Chondrocyte (in vitro differentiated cells): ENCODE measurements around the gene SERINC5. TPM values are rescaled to one million over a fixed set of nuclear protein-coding genes. Genes with fewer than 3 reads are reported as not detected.

ENCODE experiments used
- DNase-seq: peaks from one replicate; pipeline ENCODE4 v3.0.0; 2021; ENCODE audit warnings: mixed read lengths, low spot score
- H3K27ac Mint-ChIP-seq: one replicate; pipeline ENCODE4 v1.8.0; 2021; ENCODE audit warnings: mild to moderate bottlenecking, moderate library complexity, mixed read lengths; ENCODE audit not compliant: unreplicated experiment
- H3K27me3 Mint-ChIP-seq: 2 replicates; pipeline ENCODE4 v1.8.0; 2021; ENCODE audit warnings: low read depth, mixed read lengths
- H3K36me3 Mint-ChIP-seq: 2 replicates; pipeline ENCODE4 v1.8.0; 2021; ENCODE audit warnings: low read depth, mixed read lengths
- H3K4me1 Mint-ChIP-seq: 2 replicates; pipeline ENCODE4 v1.8.0; 2021; ENCODE audit warnings: low read depth, mild to moderate bottlenecking, mixed read lengths
- H3K4me3 Mint-ChIP-seq: one replicate; pipeline ENCODE4 v1.8.0; 2021; ENCODE audit warnings: mild to moderate bottlenecking, moderate library complexity, mixed read lengths; ENCODE audit not compliant: unreplicated experiment
- H3K9me3 Mint-ChIP-seq: 2 replicates; pipeline ENCODE4 v1.8.0; 2021; ENCODE audit warnings: low read depth, mixed read lengths
- CTCF ChIP-seq: fragments of 200-600 bp; sonication (generic); IDR thresholded peaks from 2 replicates; pipeline ENCODE4 v1.5.0; 2021; ENCODE audit warnings: antibody characterized with exemption, mild to moderate bottlenecking, moderate library complexity
- total RNA-seq: library from RNA; stranded (reverse); gene quantifications from 3 replicates; pipeline ENCODE4 v1.2.1, GENCODE V29; 2021

The SERINC5 gene
- total RNA-seq, 1 donor from 2014 or later: 41.5 TPM

DNA sequence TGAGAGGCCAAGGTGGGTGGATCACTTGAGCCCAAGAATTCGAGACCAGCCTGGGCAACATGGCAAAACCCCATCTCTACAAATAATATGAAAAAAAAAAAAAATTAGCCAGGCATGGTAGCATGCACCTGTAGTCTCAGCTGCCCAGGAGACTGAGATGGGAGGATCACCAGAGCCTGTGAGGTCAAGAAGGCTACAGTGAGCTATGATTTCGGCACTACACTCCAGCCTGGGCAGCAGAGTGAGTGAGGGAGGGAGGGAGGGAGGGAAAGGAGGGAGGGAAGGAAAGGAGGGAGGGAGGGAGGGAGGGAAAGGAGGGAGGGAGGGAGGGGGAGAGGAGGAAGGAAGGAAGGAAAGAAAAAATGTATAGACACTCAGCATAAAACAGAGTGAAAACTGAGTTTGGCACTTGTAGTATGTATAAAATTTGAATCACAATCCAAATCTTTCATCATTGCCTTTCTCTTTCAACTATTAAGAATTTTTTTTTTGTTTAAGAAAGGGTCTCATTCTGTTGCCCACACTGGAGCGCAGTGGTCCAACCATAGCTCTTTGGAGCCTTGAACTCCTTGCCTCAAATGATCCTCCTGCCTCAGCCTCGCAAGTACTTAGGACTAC, 27.8 kb downstream of the SERINC5 start:
- Mint-ChIP-seq H3K4me3 (no peak overlapping the region), H3K27ac (no peak overlapping the region), H3K27me3 (no peaks in the 10 kb centered on the region), H3K36me3 (no peaks in the 10 kb centered on the region), H3K9me3 (no peaks in the 10 kb centered on the region), H3K4me1 (peaks cover 30% of the 10 kb centered on the region)
- TF ChIP-seq CTCF: no peak
- no peak for DNase-seq

DNA sequence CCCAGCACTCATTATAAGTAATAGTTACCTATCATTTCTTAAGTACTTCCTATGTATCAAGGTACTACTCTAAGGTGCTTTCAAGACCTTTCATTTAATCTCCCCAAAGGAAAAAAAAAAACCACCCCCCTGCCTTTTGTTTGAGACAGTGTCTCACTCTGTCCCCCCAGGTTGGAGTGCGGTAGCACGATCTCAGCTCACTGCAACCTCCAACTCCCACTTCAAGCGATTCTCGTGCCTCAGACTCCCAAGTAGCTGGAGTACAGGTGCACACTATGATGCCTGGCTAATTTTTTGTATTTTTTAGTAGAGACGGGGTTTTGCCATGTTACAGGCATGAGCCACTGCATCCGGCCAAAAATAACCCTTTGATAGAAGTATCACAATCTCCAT, 29.9 kb downstream of the SERINC5 start:
- Mint-ChIP-seq H3K9me3 (no peaks in the 10 kb centered on the region), H3K27ac (no peak overlapping the region), H3K4me3 (no peak overlapping the region), H3K4me1 (peaks cover 21% of the 10 kb centered on the region), H3K36me3 (no peaks in the 10 kb centered on the region), H3K27me3 (no peaks in the 10 kb centered on the region)
- no peak for TF ChIP-seq CTCF
- DNase-seq: no peak

DNA sequence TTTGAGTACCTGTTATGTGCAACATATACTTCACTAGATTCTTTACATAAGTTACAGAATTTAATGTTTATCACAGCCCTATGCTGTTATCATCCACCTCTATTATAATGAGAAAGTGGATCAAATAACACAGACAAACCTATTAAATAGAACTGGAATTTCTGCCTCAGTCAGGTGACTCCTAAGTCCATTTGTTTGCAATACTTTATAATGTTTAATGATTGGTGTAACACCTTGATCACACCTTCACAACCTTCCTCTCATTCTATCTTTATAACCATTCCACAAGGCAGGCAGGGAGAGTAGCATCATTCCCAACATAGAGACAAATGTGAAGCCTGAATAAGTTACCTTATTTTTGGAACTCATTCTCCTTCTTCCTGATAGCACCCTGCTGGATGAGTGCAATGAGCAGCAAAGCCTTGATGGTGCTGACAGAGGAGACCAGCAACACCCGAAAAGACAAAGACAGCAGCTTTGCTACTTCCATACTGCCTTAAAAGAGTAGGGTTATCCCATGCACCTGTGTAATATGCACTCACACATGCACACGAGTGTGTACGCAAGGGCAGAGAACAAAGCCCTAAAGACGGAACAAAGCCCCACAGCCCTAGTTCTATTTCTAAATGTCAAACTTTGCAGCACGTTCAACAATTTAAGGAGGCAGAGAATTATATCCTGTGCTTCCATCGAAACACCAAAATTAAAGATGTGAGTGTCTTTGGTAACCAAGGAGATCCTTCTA, 30.5 kb downstream of the SERINC5 start:
- no peaks in the 10 kb centered on the region for H3K27me3 Mint-ChIP-seq
- no peak for TF ChIP-seq CTCF
- H3K36me3 Mint-ChIP-seq: no peaks in the 10 kb centered on the region
- H3K4me3 Mint-ChIP-seq: no peak overlapping the region
- peaks cover 16% of the 10 kb centered on the region for H3K4me1 Mint-ChIP-seq
- DNase-seq: no peak
- H3K9me3 Mint-ChIP-seq: no peaks in the 10 kb centered on the region
- no peak overlapping the region for H3K27ac Mint-ChIP-seq

DNA sequence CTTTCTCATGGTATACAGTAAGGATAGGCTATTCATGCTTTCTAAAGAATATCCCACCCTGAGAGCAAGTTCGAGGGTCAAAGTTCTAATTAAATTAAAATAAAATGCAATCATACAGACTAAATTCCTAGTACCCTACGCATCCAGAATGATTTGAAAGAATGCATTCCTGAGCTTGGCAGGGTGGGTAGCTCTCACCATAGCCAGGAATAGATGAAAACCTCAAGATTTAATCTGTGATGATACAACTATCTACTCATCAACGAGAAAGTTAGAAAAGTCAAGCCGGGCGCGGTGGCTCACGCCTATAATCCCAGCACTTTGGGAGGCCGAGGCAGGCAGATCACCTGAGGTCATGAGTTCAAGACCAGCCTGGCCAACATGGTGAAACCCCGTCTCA, 32.3 kb downstream of the SERINC5 start:
- H3K9me3 Mint-ChIP-seq: no peaks in the 10 kb centered on the region
- H3K36me3 Mint-ChIP-seq: no peaks in the 10 kb centered on the region

More for the DNA sequence above, 32.3 kb downstream of the SERINC5 start:
- Mint-ChIP-seq H3K27ac (no peak overlapping the region), H3K27me3 (no peaks in the 10 kb centered on the region), H3K4me3 (no peak overlapping the region), H3K4me1 (peaks cover 11% of the 10 kb centered on the region)
- no peak for TF ChIP-seq CTCF
- DNase-seq: no peak
